NCI-H226 (cell line): ENCODE measurements around the gene RHEBL1.

Experiments
- DNase-seq: peaks from one replicate; pipeline ENCODE4 v3.0.0-alpha.2; 2015

Gene RHEBL1

GRCh38 chr12:49018261-49019119 is 51.3 kb downstream of the RHEBL1 start, which contains the start of gene PRKAG1:
Gene PRKAG1, minus strand, starts transcription at chr12:49018776. Its CDS starts 36 bp downstream, at chr12:49018740.
- DNase-seq: peak; percentile 97

GRCh38 chr12:49017891-49018260 is 51.9 kb downstream of the RHEBL1 start:
- no peak for DNase-seq

GRCh38 chr12:49015196-49015595 is 54.6 kb downstream of the RHEBL1 start:
- no peak for DNase-seq
